ENCODE results near the gene LRRTM2.
"Not testable (repeated sequence)": the region's sequence is repeated elsewhere in the genome, so short reads cannot be mapped to it uniquely, and the experiment has no call there.

Gene LRRTM2

DNA sequence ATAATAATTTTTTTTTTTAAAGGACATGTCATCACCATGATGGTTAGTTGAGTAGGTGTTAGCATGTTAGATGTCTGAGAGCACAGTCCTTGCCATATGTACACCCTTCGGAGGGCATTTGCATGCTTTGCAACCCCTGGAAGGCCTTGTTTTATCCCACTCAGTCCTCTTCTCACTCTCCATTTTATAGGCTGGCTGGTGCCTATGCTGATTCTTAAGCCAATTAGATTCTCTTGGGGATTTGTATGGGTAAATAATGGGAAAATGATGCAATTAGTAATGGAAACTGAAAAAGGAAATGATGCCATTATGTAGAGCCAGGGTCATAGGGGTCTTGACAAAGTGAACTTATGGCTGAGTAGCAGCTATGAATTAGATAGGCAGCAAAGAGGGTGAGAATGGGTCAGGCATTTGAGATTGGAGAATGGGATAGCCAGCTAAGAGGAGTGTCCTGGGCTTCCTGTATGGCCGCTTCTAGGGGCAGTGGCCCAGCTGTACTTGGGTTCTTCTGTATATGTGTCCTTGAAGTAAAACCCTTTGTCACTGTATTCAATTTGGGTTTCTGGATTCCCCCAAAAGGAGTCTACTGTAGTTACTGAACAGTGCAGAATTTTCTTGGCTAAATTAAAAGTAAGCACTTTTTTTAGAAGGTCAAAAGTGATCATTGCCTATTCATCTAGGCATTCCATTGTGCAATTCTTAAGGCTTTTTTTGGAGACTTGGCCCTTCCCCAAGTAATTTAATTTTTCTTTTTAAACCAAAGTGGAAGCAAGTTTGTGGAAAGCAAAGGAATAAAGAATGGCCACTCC lies 31.6 kb downstream of the LRRTM2 start:
- no peak overlapping the region for H3K4me3 ChIP-seq (ENCODE audit: low read depth, low read length)

- no peak overlapping the region for H3K4me3 ChIP-seq (ENCODE audit: low read depth, low read length)
These were observed 33.6 kb downstream of the LRRTM2 start for GRCh38 chr5:138841531-138841930.

- H3K4me3 ChIP-seq (ENCODE audit: low read depth, low read length), result no peak overlapping the region
These were observed 35.0 kb downstream of the LRRTM2 start for GRCh38 chr5:138840103-138840502.

DNA sequence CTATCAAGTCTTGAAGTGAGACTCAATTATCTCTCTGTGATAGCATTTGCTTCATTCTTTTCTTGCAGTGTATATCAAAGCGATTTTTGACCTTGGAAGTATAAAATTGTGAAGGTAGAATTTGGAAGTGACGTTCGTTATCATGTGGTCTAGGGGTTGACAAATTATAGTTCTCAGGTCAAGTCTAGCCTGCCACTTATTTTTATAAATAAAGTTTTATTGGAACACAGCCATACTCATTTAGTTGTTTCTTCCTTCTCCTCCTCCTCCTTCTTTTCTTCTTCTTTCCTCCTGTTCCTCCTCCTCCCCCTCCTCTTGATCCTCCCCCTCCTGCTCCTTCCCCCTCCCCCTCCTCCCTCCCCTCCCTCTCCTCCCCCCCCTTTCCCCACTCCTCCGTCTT lies 38.0 kb downstream of the LRRTM2 start:
- H3K4me3 ChIP-seq (ENCODE audit: low read depth, low read length), result no peak overlapping the region

- not testable (repeated sequence) for H3K4me3 ChIP-seq (ENCODE audit: low read depth, low read length)
These were observed 40.3 kb downstream of the LRRTM2 start for GRCh38 chr5:138834853-138835252.

DNA sequence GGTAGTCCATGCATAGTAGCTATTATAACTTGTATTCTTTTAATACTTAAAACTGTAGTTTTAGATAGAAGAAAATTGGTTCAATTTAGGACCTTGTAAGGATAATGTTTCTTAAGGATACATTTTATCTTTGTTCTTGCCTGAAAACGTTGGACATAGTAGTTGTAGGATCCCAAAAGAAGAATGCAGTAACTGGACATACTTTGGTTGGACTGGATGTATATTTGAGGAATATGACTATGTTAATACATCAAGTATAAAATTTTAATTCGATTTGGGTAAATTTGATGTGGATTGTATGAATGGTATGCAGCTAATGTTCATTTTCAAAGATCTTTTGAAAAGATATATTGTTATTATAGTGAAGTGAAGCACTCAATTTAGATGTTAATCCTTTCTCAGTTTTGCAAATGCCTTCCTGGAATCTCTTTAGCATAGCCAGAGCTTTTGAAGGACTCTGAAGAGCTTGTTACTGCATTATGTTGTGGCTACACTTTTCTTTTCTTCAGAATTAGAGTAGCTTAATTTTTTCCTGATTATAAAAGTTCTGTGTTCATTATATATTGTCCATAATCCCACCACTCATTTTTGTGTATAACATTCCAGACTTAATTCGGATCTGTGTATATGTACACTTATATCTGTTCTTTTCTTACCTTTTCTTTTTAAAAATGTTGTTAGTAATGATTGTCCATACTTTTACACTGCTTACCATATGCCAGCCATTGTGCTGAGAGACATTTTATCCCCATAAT lies 41.2 kb downstream of the LRRTM2 start:
- H3K4me3 ChIP-seq (ENCODE audit: low read depth, low read length), result no peak overlapping the region

DNA sequence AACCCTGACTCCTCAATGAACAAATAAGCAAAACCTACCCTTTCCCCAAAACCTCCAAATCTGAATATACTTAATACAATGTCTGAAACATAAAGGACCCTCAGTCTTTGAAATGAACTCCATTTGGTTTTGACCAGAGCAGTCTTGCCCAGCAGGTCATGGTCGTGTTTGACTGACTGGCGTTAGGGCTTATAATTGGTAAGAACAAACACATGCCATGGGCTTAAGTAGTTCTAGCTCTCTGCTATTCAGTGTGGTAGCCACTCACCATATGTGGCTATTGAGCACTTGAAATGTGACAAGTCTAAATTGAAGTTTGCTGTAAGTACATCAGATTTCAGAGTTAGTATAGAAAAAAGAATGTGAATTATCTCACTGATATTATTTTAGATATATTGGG lies 42.1 kb downstream of the LRRTM2 start:
- H3K4me3 ChIP-seq (ENCODE audit: low read depth, low read length), result no peak overlapping the region

GRCh38 chr5:138832218-138832617 lies 42.9 kb downstream of the LRRTM2 start:
- H3K4me3 ChIP-seq (ENCODE audit: low read depth, low read length), result no peak overlapping the region

DNA sequence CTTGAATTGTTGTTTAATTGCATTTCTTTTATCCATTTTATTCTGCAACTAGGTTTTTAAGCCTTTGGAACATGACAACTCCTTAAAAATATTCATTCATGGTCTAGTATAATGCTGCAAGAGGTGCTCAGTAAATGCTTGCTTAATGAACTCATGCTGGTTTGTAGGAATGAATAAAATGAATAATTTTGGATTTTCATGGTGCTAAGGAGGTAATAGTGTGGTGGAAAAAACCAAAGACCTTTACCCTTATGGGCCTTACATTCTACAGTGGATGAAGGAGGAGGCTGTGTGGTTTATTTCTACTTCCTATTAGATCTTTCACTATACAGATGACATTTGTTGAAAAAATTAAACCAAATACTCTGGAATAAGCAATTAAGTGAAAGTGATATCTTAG lies 43.4 kb downstream of the LRRTM2 start:
- H3K4me3 ChIP-seq (ENCODE audit: low read depth, low read length), result no peak overlapping the region

DNA sequence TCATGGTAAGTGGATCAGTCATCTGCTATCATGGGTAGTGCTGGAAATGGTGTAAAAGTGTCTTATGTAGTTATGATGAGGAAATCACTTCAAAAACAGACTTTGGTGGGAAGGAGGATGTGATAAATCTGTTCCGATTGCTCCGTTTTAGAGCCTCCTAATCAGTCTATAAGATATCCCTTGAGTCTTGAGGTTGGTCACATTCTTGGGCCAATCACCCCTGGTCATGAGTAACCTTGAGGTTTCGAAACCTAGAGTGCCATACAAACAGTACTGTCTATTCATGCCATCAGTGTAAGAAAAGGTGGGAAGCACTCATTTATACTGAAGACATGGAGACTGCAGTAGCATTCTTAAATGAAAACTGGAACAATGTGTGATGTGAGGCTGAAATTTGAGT lies 45.8 kb downstream of the LRRTM2 start:
- H3K4me3 ChIP-seq (ENCODE audit: low read depth, low read length), result no peak overlapping the region

DNA sequence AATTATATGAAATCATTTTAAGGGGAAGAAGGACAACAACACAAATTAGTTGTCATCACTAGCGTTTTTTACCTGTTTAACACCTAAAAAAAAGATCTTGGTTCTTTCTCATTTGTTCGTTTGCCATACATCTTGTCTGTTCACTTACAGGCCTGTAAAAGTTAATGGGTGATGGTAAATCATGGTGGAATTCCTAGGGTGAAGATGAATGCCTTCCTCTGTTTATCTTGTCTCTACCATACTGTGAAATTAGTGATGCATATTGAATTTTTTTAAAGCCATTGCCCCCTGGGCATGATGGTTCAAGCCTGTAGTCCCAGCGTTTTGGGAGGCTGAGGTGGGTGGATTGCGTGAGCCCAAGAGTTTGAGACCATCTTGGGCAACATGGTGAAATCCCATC lies 46.6 kb downstream of the LRRTM2 start:
- H3K4me3 ChIP-seq (ENCODE audit: low read depth, low read length), result no peak overlapping the region

DNA sequence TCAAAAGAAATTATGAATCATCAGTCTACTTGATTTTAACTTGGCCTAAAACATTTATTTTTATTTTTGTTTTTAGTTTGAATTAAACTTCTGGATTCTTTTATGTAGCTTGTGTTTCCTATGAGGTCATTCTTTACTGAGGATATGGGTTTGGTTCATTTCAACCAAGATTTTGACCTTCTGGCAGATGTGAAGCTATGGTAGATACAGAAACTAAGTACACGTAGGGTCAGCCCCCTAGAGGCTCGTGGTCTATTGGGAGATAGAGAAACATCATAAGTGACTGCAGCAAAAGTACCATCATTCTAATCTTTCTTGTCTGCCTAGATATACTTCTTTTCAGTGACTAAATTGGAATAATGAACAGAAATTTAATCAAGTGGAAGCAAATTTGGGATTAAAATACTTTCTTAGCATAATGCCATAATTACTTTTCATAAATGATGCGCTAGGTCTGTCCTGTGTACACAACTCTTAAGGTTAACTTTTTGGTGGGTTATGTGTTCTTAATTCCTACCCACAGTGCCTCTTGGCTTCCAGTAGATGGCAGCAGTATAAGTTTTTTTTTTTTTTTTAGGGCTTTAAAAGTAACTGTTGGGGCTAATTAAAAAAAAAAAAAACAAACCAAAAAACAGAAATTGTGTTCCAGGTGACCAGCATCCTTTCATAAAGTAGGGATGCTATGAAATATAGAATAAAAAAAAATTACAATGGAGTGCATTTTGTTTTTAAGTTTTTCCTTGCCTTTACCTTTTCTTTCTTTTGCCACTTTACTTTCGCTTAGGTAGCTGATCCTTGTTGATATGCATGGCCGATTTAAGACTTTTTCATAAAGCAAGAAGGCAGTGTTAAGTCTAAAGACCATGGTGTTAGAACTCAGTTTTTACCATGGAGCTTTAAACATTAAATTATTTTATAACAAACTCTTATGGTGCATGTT lies 49.9 kb downstream of the LRRTM2 start:
- H3K4me3 ChIP-seq (ENCODE audit: low read depth, low read length), result no peak overlapping the region

GRCh38 chr5:138824516-138824915 lies 50.6 kb downstream of the LRRTM2 start:
- no peak overlapping the region for H3K4me3 ChIP-seq (ENCODE audit: low read depth, low read length)

- no peak overlapping the region for H3K4me3 ChIP-seq (ENCODE audit: low read depth, low read length)
These were observed 54.4 kb downstream of the LRRTM2 start for GRCh38 chr5:138820695-138821094.

GRCh38 chr5:138819081-138819480 lies 56.1 kb downstream of the LRRTM2 start:
- H3K4me3 ChIP-seq (ENCODE audit: low read depth, low read length), result no peak overlapping the region

Data from iPS-11a (cell line).